H9 (cell line): ENCODE results near the gene MPST. TPM values are rescaled to one million over a fixed set of nuclear protein-coding genes. Genes with fewer than 3 reads are reported as not detected.

Experiments used
- DNase-seq: peaks from one replicate; pipeline ENCODE4 v3.0.0-alpha.2; 2017
- H2AFZ ChIP-seq: one replicate; pipeline ENCODE4 v1.6.1; 2013; ENCODE audit warnings: mild to moderate bottlenecking, low read length, control low read depth, moderate library complexity
- H2AK5ac ChIP-seq: 2 replicates; pipeline ENCODE4 v1.6.1; 2013; ENCODE audit warnings: low read length, control low read depth, mixed read lengths; ENCODE audit not compliant: insufficient read length
- H2BK120ac ChIP-seq: one replicate; pipeline ENCODE4 v1.6.1; 2013; ENCODE audit warnings: low read depth, mild to moderate bottlenecking, low read length, control low read depth, inconsistent platforms; ENCODE audit not compliant: poor library complexity, severe bottlenecking
- H2BK12ac ChIP-seq: 2 replicates; pipeline ENCODE4 v1.6.1; 2013; ENCODE audit warnings: low read length, control low read depth, mixed read lengths, low read depth; ENCODE audit not compliant: insufficient read length
- H2BK15ac ChIP-seq: 2 replicates; pipeline ENCODE4 v1.6.1; 2013; ENCODE audit warnings: low read depth, low read length, control low read depth
- H2BK20ac ChIP-seq: one replicate; pipeline ENCODE4 v1.6.1; 2013; ENCODE audit warnings: low read depth, mild to moderate bottlenecking, low read length, control low read depth, inconsistent platforms; ENCODE audit not compliant: poor library complexity, severe bottlenecking
- H2BK5ac ChIP-seq: 2 replicates; pipeline ENCODE4 v1.6.1; 2013; ENCODE audit warnings: low read length, control low read depth, mixed read lengths; ENCODE audit not compliant: insufficient read length
- H3K14ac ChIP-seq: 2 replicates; pipeline ENCODE4 v1.6.1; 2013; ENCODE audit warnings: low read length, control low read depth; ENCODE audit not compliant: insufficient read depth
- H3K18ac ChIP-seq: 2 replicates; pipeline ENCODE4 v1.6.1; 2013; ENCODE audit warnings: low read depth, mild to moderate bottlenecking, mixed read lengths, low read length, control low read depth; ENCODE audit not compliant: insufficient read length
- H3K23ac ChIP-seq: 2 replicates; pipeline ENCODE4 v1.6.1; 2013; ENCODE audit warnings: low read length, control low read depth, mixed read lengths, low read depth; ENCODE audit not compliant: insufficient read length
- H3K23me2 ChIP-seq: 2 replicates; pipeline ENCODE4 v1.6.1; 2013; ENCODE audit warnings: low read depth, mild to moderate bottlenecking, mixed read lengths, low read length, control low read depth; ENCODE audit not compliant: insufficient read length, poor library complexity, severe bottlenecking
- H3K27ac ChIP-seq: 2 replicates; pipeline ENCODE4 v1.5.1; 2013; ENCODE audit warnings: low read length, control low read depth, mixed read lengths, low read depth; ENCODE audit not compliant: insufficient read length
- H3K27me3 ChIP-seq: 2 replicates; pipeline ENCODE4 v1.6.1; 2013; ENCODE audit warnings: low read length, control low read depth, inconsistent platforms; ENCODE audit not compliant: insufficient read depth
- H3K4ac ChIP-seq: 2 replicates; pipeline ENCODE4 v1.6.1; 2013; ENCODE audit warnings: low read depth, mild to moderate bottlenecking, control low read depth, inconsistent platforms, low read length, moderate library complexity
- H3K4me1 ChIP-seq: 2 replicates; pipeline ENCODE4 v1.6.1; 2013; ENCODE audit warnings: low read length, control low read depth, inconsistent platforms; ENCODE audit not compliant: insufficient read depth
- H3K4me2 ChIP-seq: 2 replicates; pipeline ENCODE4 v1.6.1; 2013; ENCODE audit warnings: low read length, control low read depth, mixed read lengths; ENCODE audit not compliant: insufficient read length, insufficient read depth
- H3K56ac ChIP-seq: 2 replicates; pipeline ENCODE4 v1.6.1; 2013; ENCODE audit warnings: low read depth, mild to moderate bottlenecking, mixed read lengths, low read length, control low read depth; ENCODE audit not compliant: insufficient read length
- H3K79me1 ChIP-seq: 2 replicates; pipeline ENCODE4 v1.6.1; 2013; ENCODE audit warnings: low read depth, mild to moderate bottlenecking, moderate library complexity, low read length, control low read depth, inconsistent platforms; ENCODE audit not compliant: insufficient read depth, poor library complexity, severe bottlenecking
- H3K79me2 ChIP-seq: 2 replicates; pipeline ENCODE4 v1.6.1; 2013; ENCODE audit warnings: low read length, control low read depth, inconsistent platforms; ENCODE audit not compliant: insufficient read depth
- H3K9ac ChIP-seq: 2 replicates; pipeline ENCODE4 v1.6.1; 2013; ENCODE audit warnings: low read length, control low read depth, mixed read lengths; ENCODE audit not compliant: insufficient read length; ENCODE audit errors: extremely low read depth
- H3K9me3 ChIP-seq: one replicate; pipeline ENCODE4 v1.6.1; 2013; ENCODE audit warnings: low read depth, low read length, inconsistent platforms; ENCODE audit not compliant: control insufficient read depth
- H3T11ph ChIP-seq: one replicate; pipeline ENCODE4 v1.6.1; 2013; ENCODE audit warnings: mild to moderate bottlenecking, low read length, control low read depth, inconsistent platforms
- H4K20me1 ChIP-seq: one replicate; pipeline ENCODE4 v1.6.1; 2013; ENCODE audit not compliant: control insufficient read depth, insufficient read length, insufficient read depth
- H4K5ac ChIP-seq: 2 replicates; pipeline ENCODE4 v1.6.1; 2013; ENCODE audit warnings: low read depth, mild to moderate bottlenecking, mixed read lengths, low read length, control low read depth; ENCODE audit not compliant: insufficient read length
- H4K8ac ChIP-seq: replicated peaks from 2 replicates; pipeline ENCODE4 v1.6.1; 2013; ENCODE audit warnings: low read length, control low read depth, mixed read lengths, low read depth; ENCODE audit not compliant: insufficient read length
- H4K91ac ChIP-seq: 2 replicates; pipeline ENCODE4 v1.6.1; 2013; ENCODE audit warnings: low read depth, mild to moderate bottlenecking, moderate library complexity, mixed read lengths, low read length, control low read depth; ENCODE audit not compliant: insufficient read length
- H3K27ac Mint-ChIP-seq, 3 experiments: 2 replicates in 2 of 3; 3 replicates in 1 of 3; pipeline ENCODE4 v1.8.0; 2020 to 2021; ENCODE audit warnings: mixed read lengths in 3 of 3, mild to moderate bottlenecking in 1 of 3, moderate library complexity in 1 of 3
- H3K27me3 Mint-ChIP-seq: 2 replicates; pipeline ENCODE4 v1.8.0; 2021; ENCODE audit warnings: low read depth, mild to moderate bottlenecking, moderate library complexity, mixed read lengths
- H3K36me3 Mint-ChIP-seq, 3 experiments: 2 replicates in 2 of 3; 3 replicates in 1 of 3; pipeline ENCODE4 v1.8.0; 2020 to 2021; ENCODE audit warnings: low read depth in 3 of 3, mixed read lengths in 3 of 3; ENCODE audit not compliant: insufficient read depth in 1 of 3
- H3K4me1 Mint-ChIP-seq, 2 experiments: 2 replicates each; pipeline ENCODE4 v1.8.0; 2020; ENCODE audit warnings: mixed read lengths in 2 of 2
- H3K4me3 Mint-ChIP-seq, 2 experiments: 2 replicates in 1 of 2; 3 replicates in 1 of 2; pipeline ENCODE4 v1.8.0; 2020 to 2021; ENCODE audit warnings: mild to moderate bottlenecking in 2 of 2, mixed read lengths in 2 of 2, moderate library complexity in 1 of 2
- H3K9me3 Mint-ChIP-seq, 2 experiments: 2 replicates in 1 of 2; 3 replicates in 1 of 2; pipeline ENCODE4 v1.8.0; 2020; ENCODE audit warnings: mild to moderate bottlenecking in 2 of 2, mixed read lengths in 2 of 2, moderate library complexity in 1 of 2
- WGBS: extraction: QIAGEN DNeasy Blood & Tissue Kit; methylation state at CpG from one replicate; pipeline ENCODE4 v1.1.7; 2013; ENCODE audit warnings: missing lambda C conversion rate, low lambda C conversion rate, mixed read lengths; ENCODE audit not compliant: insufficient read length; ENCODE audit errors: extremely low coverage; 5-methylcytosine and 5-hydroxymethylcytosine counted together
- total RNA-seq: library from RNA; stranded (reverse); gene quantifications from 2 replicates; pipeline ENCODE4 v1.2.1, GENCODE V29; 2021
- TF ChIP-seq, protein P1 (sequence below): fragments of 200-600 bp; sonication (generic); conservative IDR thresholded peaks from 3 replicates; pipeline ENCODE4 v1.8.0; 2021; ENCODE audit warnings: antibody characterized with exemption, mild to moderate bottlenecking

The MPST gene
- total RNA-seq, 1 experiment from 2014 or later, result 70.5 TPM

DNA sequence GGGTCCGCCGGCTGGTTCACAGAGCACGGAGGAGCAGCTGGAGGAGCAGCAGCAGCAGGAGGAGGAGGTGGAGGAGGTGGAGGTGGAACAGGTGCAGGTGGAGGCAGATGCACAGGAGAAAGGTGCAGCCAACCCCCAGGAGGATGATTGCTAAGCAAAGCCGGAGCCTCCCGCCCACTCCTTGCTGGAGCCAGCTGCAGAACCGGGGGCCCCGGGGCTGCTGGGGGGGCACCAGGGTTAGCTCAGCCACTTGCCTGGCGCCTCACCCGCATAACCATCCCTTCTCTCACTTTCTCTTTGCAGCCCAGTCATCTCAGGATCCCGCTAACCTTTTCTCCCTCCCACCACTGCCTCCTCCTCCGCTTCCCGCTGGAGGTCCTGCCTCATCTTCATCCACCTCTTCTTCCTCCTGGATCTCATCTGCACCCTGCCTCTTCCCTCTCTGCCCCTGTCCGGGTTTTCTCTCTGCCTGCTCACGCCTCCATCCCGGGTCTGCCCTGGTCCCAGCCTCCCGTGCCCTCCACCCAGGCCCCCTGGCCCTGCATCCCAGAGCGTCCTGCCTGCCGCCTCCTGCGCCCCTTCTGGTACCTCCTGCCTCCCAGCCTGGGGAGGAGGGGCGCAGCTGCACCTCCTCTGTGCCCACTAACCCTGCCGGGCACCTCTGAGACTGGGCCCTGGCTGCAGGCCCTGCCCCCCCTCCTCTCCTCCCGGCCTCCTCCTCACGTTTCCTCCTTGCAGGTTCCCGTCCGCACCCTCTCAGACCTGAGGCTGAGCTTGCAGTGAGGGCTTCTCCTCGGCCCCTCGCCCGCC is 41.5 kb downstream of the MPST start:
- H3K36me3 Mint-ChIP-seq, result peaks cover 9 to 29% (median 26%) of the 10 kb centered on the region in 3 experiments

More for the DNA sequence above, 41.5 kb downstream of the MPST start:
- no peaks in the 10 kb centered on the region; a peak in 1 of 5 replicates for H3K9me3 Mint-ChIP-seq
- TF ChIP-seq, protein P1, sequence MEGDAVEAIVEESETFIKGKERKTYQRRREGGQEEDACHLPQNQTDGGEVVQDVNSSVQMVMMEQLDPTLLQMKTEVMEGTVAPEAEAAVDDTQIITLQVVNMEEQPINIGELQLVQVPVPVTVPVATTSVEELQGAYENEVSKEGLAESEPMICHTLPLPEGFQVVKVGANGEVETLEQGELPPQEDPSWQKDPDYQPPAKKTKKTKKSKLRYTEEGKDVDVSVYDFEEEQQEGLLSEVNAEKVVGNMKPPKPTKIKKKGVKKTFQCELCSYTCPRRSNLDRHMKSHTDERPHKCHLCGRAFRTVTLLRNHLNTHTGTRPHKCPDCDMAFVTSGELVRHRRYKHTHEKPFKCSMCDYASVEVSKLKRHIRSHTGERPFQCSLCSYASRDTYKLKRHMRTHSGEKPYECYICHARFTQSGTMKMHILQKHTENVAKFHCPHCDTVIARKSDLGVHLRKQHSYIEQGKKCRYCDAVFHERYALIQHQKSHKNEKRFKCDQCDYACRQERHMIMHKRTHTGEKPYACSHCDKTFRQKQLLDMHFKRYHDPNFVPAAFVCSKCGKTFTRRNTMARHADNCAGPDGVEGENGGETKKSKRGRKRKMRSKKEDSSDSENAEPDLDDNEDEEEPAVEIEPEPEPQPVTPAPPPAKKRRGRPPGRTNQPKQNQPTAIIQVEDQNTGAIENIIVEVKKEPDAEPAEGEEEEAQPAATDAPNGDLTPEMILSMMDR, result no peak
- no peak overlapping the region for H3K18ac ChIP-seq
- H3K4ac ChIP-seq, result no peak overlapping the region
- no peak overlapping the region for H3K27ac ChIP-seq
- no peak overlapping the region for H4K8ac ChIP-seq
- no peak overlapping the region for H3K14ac ChIP-seq
- H3T11ph ChIP-seq, result no peak overlapping the region
- no peaks in the 10 kb centered on the region for H3K23me2 ChIP-seq
- no peak for DNase-seq
- no peak overlapping the region for H2BK12ac ChIP-seq
- H4K91ac ChIP-seq, result no peak overlapping the region
- no peak overlapping the region for H2BK15ac ChIP-seq
- H3K79me2 ChIP-seq, result no peaks in the 10 kb centered on the region
- H2AFZ ChIP-seq, result no peak overlapping the region
- H3K9ac ChIP-seq, result no peak overlapping the region
- H4K20me1 ChIP-seq, result no peaks in the 10 kb centered on the region
- no peak overlapping the region for H2BK5ac ChIP-seq
- H3K27me3 Mint-ChIP-seq, result peaks cover 22% of the 10 kb centered on the region
- no peaks in the 10 kb centered on the region; the same call in 1 of the 2 replicates for H3K4me1 ChIP-seq
- no peaks in the 10 kb centered on the region for H3K27me3 ChIP-seq
- H3K79me1 ChIP-seq, result no peaks in the 10 kb centered on the region
- H2BK20ac ChIP-seq, result no peak overlapping the region
- H2AK5ac ChIP-seq, result no peak overlapping the region
- no peak overlapping the region for H3K27ac Mint-ChIP-seq
- no peak overlapping the region for H4K5ac ChIP-seq
- H3K4me3 Mint-ChIP-seq, result no peak overlapping the region
- H3K56ac ChIP-seq, result no peak overlapping the region
- no peak overlapping the region for H3K4me2 ChIP-seq
- no peak overlapping the region for H2BK120ac ChIP-seq
- no peaks in the 10 kb centered on the region for H3K9me3 ChIP-seq
- H3K23ac ChIP-seq, result no peak overlapping the region
- H3K4me1 Mint-ChIP-seq, result peaks cover 9 to 25% of the 10 kb centered on the region in 2 experiments
- no CpG with 5 or more reads among the region's 28 CpGs for WGBS
